D721Med (cell line): ENCODE results near the gene SCUBE1.

ENCODE experiments used
- DNase-seq: peaks from one replicate; pipeline ENCODE4 v3.0.0; 2011; ENCODE audit warnings: low spot score; ENCODE audit not compliant: insufficient read length
- FAIRE-seq: peaks from 2 replicates; lab custom pipeline; 2011; peaks lifted over from hg19 to GRCh38; lab: Jason Lieb, UNC
- CTCF ChIP-seq: IDR thresholded peaks from 2 replicates; pipeline ENCODE4 v1.5.1; 2012; ENCODE audit warnings: mild to moderate bottlenecking, control low read depth; ENCODE audit not compliant: insufficient read depth; ENCODE audit errors: missing control alignments

The SCUBE1 gene

GRCh38 chr22:43226377-43227238 is 116.6 kb downstream of the SCUBE1 start:
- TF ChIP-seq CTCF = no peak
- DNase-seq (no peak), FAIRE-seq (no peak)

GRCh38 chr22:43225609-43226008 is 117.6 kb downstream of the SCUBE1 start:
- no peak for TF ChIP-seq CTCF
- no peak for DNase-seq
- no peak for FAIRE-seq

- no peak for FAIRE-seq
- DNase-seq = no peak
- no peak for TF ChIP-seq CTCF
These were observed 120.2 kb downstream of the SCUBE1 start for GRCh38 chr22:43222987-43223386.

- FAIRE-seq (no peak), DNase-seq (no peak)
- no peak for TF ChIP-seq CTCF
These were observed 120.9 kb downstream of the SCUBE1 start for GRCh38 chr22:43222262-43222661.

GRCh38 chr22:43220625-43221380 is 122.4 kb downstream of the SCUBE1 start:
- DNase-seq = no peak
- no peak for FAIRE-seq
- TF ChIP-seq CTCF = no peak

GRCh38 chr22:43218786-43219185 is 124.4 kb downstream of the SCUBE1 start:
- FAIRE-seq (no peak), DNase-seq (no peak)
- no peak for TF ChIP-seq CTCF
